Hepatocyte (in vitro differentiated cells): Measurements from ENCODE around the gene SIRT2. TPM values are rescaled to one million over a fixed set of nuclear protein-coding genes. Genes with fewer than 3 reads are reported as not detected.

Experiments
- DNase-seq: peaks from one replicate; pipeline ENCODE4 v3.0.0-alpha.2; 2016; ENCODE audit warnings: low spot score
- H2AFZ ChIP-seq: fragments of 200-600 bp; sonication (generic); 2 replicates; pipeline ENCODE4 v1.6.0; 2016; ENCODE audit warnings: antibody characterized with exemption, mild to moderate bottlenecking
- H3K27ac ChIP-seq: fragments of 200-600 bp; sonication (generic); 2 replicates; pipeline ENCODE4 v1.5.1; 2016; ENCODE audit warnings: mild to moderate bottlenecking
- H3K27me3 ChIP-seq: fragments of 200-600 bp; sonication (generic); 2 replicates; pipeline ENCODE4 v1.6.1; 2016
- H3K36me3 ChIP-seq: fragments of 200-600 bp; sonication (generic); replicated peaks from 2 replicates; pipeline ENCODE4 v1.5.1; 2016; ENCODE audit warnings: low read depth; ENCODE audit not compliant: insufficient read depth
- H3K4me1 ChIP-seq: fragments of 200-600 bp; sonication (generic); 2 replicates; pipeline ENCODE4 v1.5.1; 2016; ENCODE audit warnings: mild to moderate bottlenecking, moderate library complexity; ENCODE audit not compliant: insufficient read depth
- H3K4me2 ChIP-seq: fragments of 200-600 bp; sonication (generic); 2 replicates; pipeline ENCODE4 v1.6.0; 2016
- H3K4me3 ChIP-seq: fragments of 200-600 bp; sonication (generic); 2 replicates; pipeline ENCODE4 v1.5.1; 2016; ENCODE audit warnings: mild to moderate bottlenecking
- H3K79me2 ChIP-seq: fragments of 200-600 bp; sonication (generic); 2 replicates; pipeline ENCODE4 v1.6.0; 2017; ENCODE audit warnings: mild to moderate bottlenecking
- H3K9me2 ChIP-seq: fragments of 200-600 bp; sonication (generic); replicated peaks from 2 replicates; pipeline ENCODE4 v1.6.0; 2017; ENCODE audit warnings: mild to moderate bottlenecking; ENCODE audit not compliant: insufficient read depth
- H3K9me3 ChIP-seq: fragments of 200-600 bp; sonication (generic); 2 replicates; pipeline ENCODE4 v1.5.1; 2016; ENCODE audit warnings: low read depth, mild to moderate bottlenecking
- H4K20me1 ChIP-seq: fragments of 200-600 bp; sonication (generic); 2 replicates; pipeline ENCODE4 v1.6.0; 2016; ENCODE audit warnings: mild to moderate bottlenecking; ENCODE audit not compliant: insufficient read depth, poor library complexity, severe bottlenecking
- CTCF ChIP-seq: fragments of 200-600 bp; sonication (generic); IDR thresholded peaks from 2 replicates; pipeline ENCODE4 v1.5.1; 2016; ENCODE audit warnings: antibody characterized with exemption, mild to moderate bottlenecking; ENCODE audit not compliant: poor library complexity
- EZH2 ChIP-seq: fragments of 200-600 bp; sonication (generic); IDR thresholded peaks from 2 replicates; pipeline ENCODE4 v1.6.1; 2016; ENCODE audit warnings: antibody characterized with exemption, mild to moderate bottlenecking, borderline replicate concordance
- EZH2phosphoT487 ChIP-seq: fragments of 200-600 bp; sonication (generic); IDR thresholded peaks from one replicate; pipeline ENCODE4 v1.6.1; 2018; ENCODE audit warnings: antibody characterized with exemption, mild to moderate bottlenecking, low read depth, moderate library complexity; ENCODE audit not compliant: unreplicated experiment, severe bottlenecking
- WGBS: methylation state at CpG from one replicate; pipeline ENCODE4 v1.1.6; 2016; ENCODE audit warnings: low lambda C conversion rate; ENCODE audit errors: missing lambda C conversion rate; 5-methylcytosine and 5-hydroxymethylcytosine counted together
- polyA plus RNA-seq: library from polyadenylated mRNA; unstranded; fragments of >200 nt; fragmentation: Nextera tagmentation; extraction: Ambion mirVana; gene quantifications from 2 replicates; pipeline ENCODE4 v1.2.1, GENCODE V29; 2016
- total RNA-seq: library from RNA; depleted of rRNA; stranded (reverse); fragments of >200 nt; gene quantifications from 2 replicates; pipeline ENCODE4 v1.2.3, GENCODE V29; 2014

SIRT2 gene
- total and polyA plus RNA-seq, 2 experiments from 2014 or later = 52.1 to 75.9 TPM

- Histone ChIP-seq H3K4me3 (no peak overlapping the region), H2AFZ (no peak overlapping the region), H3K4me2 (no peak overlapping the region), H3K27ac (no peak overlapping the region), H3K27me3 (no peaks in the 10 kb centered on the region), H3K9me2 (no peaks in the 10 kb centered on the region), H3K9me3 (no peaks in the 10 kb centered on the region), H3K36me3 (no peaks in the 10 kb centered on the region), H3K4me1 (peaks cover 14% of the 10 kb centered on the region), H4K20me1 (no peaks in the 10 kb centered on the region), H3K79me2 (no peaks in the 10 kb centered on the region)
- 93% methylated on average over 9 of the region's 9 CpGs for WGBS
- no peak for DNase-seq
- TF ChIP-seq EZH2phosphoT487 = no peak
- TF ChIP-seq CTCF = no peak
- no peak for TF ChIP-seq EZH2
Measured at GRCh38 chr19:38883286-38883685, 16.1 kb downstream of the SIRT2 start.

- peaks cover 18% of the 10 kb centered on the region for H3K4me1 ChIP-seq
- 97% methylated on average over 11 of the region's 19 CpGs for WGBS
- no peak overlapping the region for H2AFZ ChIP-seq
- H3K27ac ChIP-seq = no peak overlapping the region
- no peak for DNase-seq
- TF ChIP-seq CTCF (no peak), EZH2phosphoT487 (no peak), EZH2 (no peak)
- H3K79me2 ChIP-seq = no peaks in the 10 kb centered on the region
- no peaks in the 10 kb centered on the region for H3K27me3 ChIP-seq
- no peaks in the 10 kb centered on the region for H3K9me2 ChIP-seq
- no peaks in the 10 kb centered on the region for H4K20me1 ChIP-seq
- no peaks in the 10 kb centered on the region for H3K9me3 ChIP-seq
- H3K36me3 ChIP-seq = no peaks in the 10 kb centered on the region
- H3K4me3 ChIP-seq = no peak overlapping the region
- no peak overlapping the region for H3K4me2 ChIP-seq
Measured at GRCh38 chr19:38880882-38881609, 18.4 kb downstream of the SIRT2 start.

GRCh38 chr19:38880076-38880881 is 19.1 kb downstream of the SIRT2 start:
- H3K27me3 ChIP-seq = no peaks in the 10 kb centered on the region
- peaks cover 18% of the 10 kb centered on the region for H3K4me1 ChIP-seq
- no peak overlapping the region for H3K4me2 ChIP-seq
- DNase-seq = no peak
- no peaks in the 10 kb centered on the region for H3K36me3 ChIP-seq
- no peak overlapping the region for H3K4me3 ChIP-seq
- H3K27ac ChIP-seq = no peak overlapping the region
- H3K79me2 ChIP-seq = no peaks in the 10 kb centered on the region
- no peak for TF ChIP-seq EZH2phosphoT487
- TF ChIP-seq CTCF = no peak
- no peak for TF ChIP-seq EZH2
- H3K9me3 ChIP-seq = no peaks in the 10 kb centered on the region
- WGBS = 90% methylated on average over 18 of the region's 19 CpGs
- H4K20me1 ChIP-seq = no peaks in the 10 kb centered on the region
- no peak overlapping the region for H2AFZ ChIP-seq
- H3K9me2 ChIP-seq = no peaks in the 10 kb centered on the region
